ENCODE data around the gene SLC2A9. TPM values are rescaled to one million over a fixed set of nuclear protein-coding genes. Genes with fewer than 3 reads are reported as not detected.

Gene SLC2A9
- total RNA-seq, 1 experiment from 2014 or later = 3.5 TPM

GRCh38 chr4:9996319-9997110 lies 24.8 kb downstream of the SLC2A9 start:
- POLR2A ChIA-PET = no interaction called here
- Histone ChIP-seq H3K4me1 (ENCODE audit: control insufficient read depth, insufficient read depth, low read length) (no peaks in the 10 kb centered on the region), H3K27ac (ENCODE audit: low read length) (no peak overlapping the region), H3K4me3 (ENCODE audit: low read depth in 2 of 2, low read length in 2 of 2) (no peak overlapping the region), H3K9me3 (ENCODE audit: control insufficient read depth, insufficient read depth, low read depth, low read length) (no peaks in the 10 kb centered on the region), H3K36me3 (ENCODE audit: control insufficient read depth, insufficient read depth, low read length) (no peaks in the 10 kb centered on the region), H3K27me3 (ENCODE audit: control insufficient read depth, insufficient read depth, low read length) (no peaks in the 10 kb centered on the region)
- CTCF ChIA-PET = no interaction called here
- ATAC-seq (no peak), DNase-seq (ENCODE audit: low read depth, low spot score) (no peak)
- TF ChIP-seq TCF7L2 (IDR thresholded peaks at IDR 0.05; ENCODE audit: low read depth, low read length) (no peak), POLR2AphosphoS5 (IDR thresholded peaks at IDR 0.05; ENCODE audit: low read depth, low read length) (no peak), SIN3A (IDR thresholded peaks at IDR 0.05; ENCODE audit: borderline replicate concordance, insufficient read depth, low read depth, low read length) (no peak), REST (IDR thresholded peaks at IDR 0.05; ENCODE audit: insufficient read depth in 1 of 2, low read depth in 2 of 2, low read length in 1 of 2) (no peak)
- intact Hi-C loops (cut with micrococcal nuclease; ENCODE audit: unreplicated experiment) = no loop called here
- no TSS peak for BruUV-seq (replicated peaks)
- in situ Hi-C loops (cut with HindIII; ENCODE audit: low pct_unique_long_range_greater_than_20kb, low sequenced_read_pairs) = no loop called here

GRCh38 chr4:9994246-9994847 lies 26.9 kb downstream of the SLC2A9 start:
- DNase-seq (ENCODE audit: low read depth, low spot score) = no peak
- no TSS peak for BruUV-seq (replicated peaks)

More at GRCh38 chr4:9994246-9994847, 26.9 kb downstream of the SLC2A9 start:
- Histone ChIP-seq H3K27me3 (ENCODE audit: control insufficient read depth, insufficient read depth, low read length) (no peaks in the 10 kb centered on the region), H3K4me1 (ENCODE audit: control insufficient read depth, insufficient read depth, low read length) (no peaks in the 10 kb centered on the region), H3K9me3 (ENCODE audit: control insufficient read depth, insufficient read depth, low read depth, low read length) (no peaks in the 10 kb centered on the region), H3K36me3 (ENCODE audit: control insufficient read depth, insufficient read depth, low read length) (no peaks in the 10 kb centered on the region), H3K4me3 (ENCODE audit: low read depth in 2 of 2, low read length in 2 of 2) (no peak overlapping the region), H3K27ac (ENCODE audit: low read length) (no peak overlapping the region)
- TF ChIP-seq POLR2AphosphoS5 (IDR thresholded peaks at IDR 0.05; ENCODE audit: low read depth, low read length) = no peak
- no peak for TF ChIP-seq TCF7L2 (IDR thresholded peaks at IDR 0.05; ENCODE audit: low read depth, low read length)
- no peak for TF ChIP-seq REST (IDR thresholded peaks at IDR 0.05; ENCODE audit: insufficient read depth in 1 of 2, low read depth in 2 of 2, low read length in 1 of 2)
- in situ Hi-C loops (cut with HindIII; ENCODE audit: low pct_unique_long_range_greater_than_20kb, low sequenced_read_pairs) = no loop called here
- ChIA-PET CTCF (no interaction called here), POLR2A (no interaction called here)
- intact Hi-C loops (cut with micrococcal nuclease; ENCODE audit: unreplicated experiment) = no loop called here
- ATAC-seq = no peak

Measured in Panc1 (cell line).